ENCODE results near the gene MAPK7.

DNA sequence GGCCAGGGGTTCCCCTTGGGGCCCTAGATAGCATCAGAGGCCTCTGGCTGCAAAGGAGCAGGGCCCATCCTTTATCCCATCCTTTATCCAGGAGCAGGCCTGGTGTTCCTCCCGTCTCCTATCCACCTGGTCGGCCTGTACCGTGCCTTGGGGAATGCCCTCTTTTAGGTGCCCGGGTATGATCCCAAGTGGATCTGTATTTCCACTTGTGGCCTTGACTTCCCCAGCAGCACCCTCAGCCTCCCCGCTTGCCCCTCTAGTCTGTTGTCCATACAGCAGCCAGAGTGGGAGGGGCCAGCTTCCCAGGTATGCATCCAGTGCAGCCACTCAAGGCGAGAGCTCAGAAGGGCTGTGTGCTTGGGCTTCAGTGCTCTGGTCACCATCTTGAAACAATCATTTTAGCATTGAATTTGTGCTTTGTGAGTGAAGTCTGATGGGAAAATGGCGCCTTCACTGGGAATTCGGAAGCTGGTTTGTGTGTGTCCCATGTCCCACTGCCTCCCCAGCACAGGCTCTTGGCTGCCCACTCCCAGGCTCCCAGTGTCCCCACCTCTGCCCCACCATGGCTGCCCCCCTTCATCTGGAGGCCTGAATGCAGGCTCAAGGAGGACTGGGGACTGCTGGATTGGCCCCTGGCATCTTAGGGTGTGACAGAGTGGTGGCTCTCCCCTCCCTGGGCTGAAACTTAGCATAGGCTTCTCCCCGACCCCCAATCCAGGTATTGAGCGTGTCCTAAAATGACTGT, 29.5 kb downstream of the MAPK7 start:
- TF ChIP-seq POLR2AphosphoS5 (IDR thresholded peaks at IDR 0.05; ENCODE audit: borderline replicate concordance, low read depth, low read length) (no peak), EZH2 (IDR thresholded peaks at IDR 0.05) (no peak), FOXP2 (optimal IDR thresholded peaks at IDR 0.05; ENCODE audit: control extremely low read depth, extremely low read length, insufficient read depth) (no peak)
